WERI-Rb-1 (cell line): Measurements from ENCODE around the gene ARL17A.
"Not testable (repeated sequence)": the region's sequence is repeated elsewhere in the genome, so short reads cannot be mapped to it uniquely, and the experiment has no call there.

ENCODE experiments used
- DNase-seq: peaks from one replicate; pipeline ENCODE4 v3.0.0-alpha.2; 2020
- H3K27ac ChIP-seq: fragments of 250-450 bp; sonication (Bioruptor Pico); 2 replicates; pipeline ENCODE4 v1.5.1; 2020; ENCODE audit warnings: mild to moderate bottlenecking, moderate library complexity
- H3K27me3 ChIP-seq: fragments of 250-450 bp; sonication (Bioruptor Pico); 2 replicates; pipeline ENCODE4 v1.5.1; 2021; ENCODE audit warnings: mild to moderate bottlenecking, low read depth, moderate library complexity; ENCODE audit not compliant: insufficient read depth, severe bottlenecking
- H3K36me3 ChIP-seq: fragments of 250-450 bp; sonication (Bioruptor Pico); 2 replicates; pipeline ENCODE4 v1.5.1; 2020; ENCODE audit warnings: mild to moderate bottlenecking, moderate library complexity
- H3K4me3 ChIP-seq: 2 replicates; pipeline ENCODE4 v1.5.1; 2011; ENCODE audit warnings: low read depth, mild to moderate bottlenecking, control low read depth, low read length
- H3K9me3 ChIP-seq: fragments of 250-450 bp; sonication (Bioruptor Pico); 2 replicates; pipeline ENCODE4 v1.5.1; 2021; ENCODE audit warnings: mild to moderate bottlenecking, moderate library complexity; ENCODE audit not compliant: severe bottlenecking

The ARL17A gene

DNA sequence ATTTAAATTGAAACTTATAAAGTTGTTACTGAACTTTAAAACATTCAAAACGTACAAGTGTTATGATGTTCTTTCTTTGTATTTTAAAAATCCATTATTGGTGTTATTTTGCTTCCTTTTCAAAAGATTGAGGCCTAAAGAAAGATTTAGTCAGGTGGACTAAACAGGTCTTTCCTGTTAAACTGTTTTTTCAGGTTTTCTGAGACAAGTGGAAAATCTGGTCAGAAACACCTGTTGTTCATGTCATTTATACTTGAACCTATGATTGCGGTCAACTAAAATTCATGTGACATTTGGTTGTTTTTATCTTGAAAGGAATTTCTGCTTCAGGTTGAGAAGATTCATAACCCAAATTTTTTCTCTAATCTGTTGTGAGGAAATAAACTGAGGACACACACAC is 98.2 kb downstream of the ARL17A start:
- H3K9me3 ChIP-seq, DNase-seq, H3K36me3 ChIP-seq, H3K4me3 ChIP-seq, H3K27ac ChIP-seq, H3K27me3 ChIP-seq: not testable (repeated sequence)

DNA sequence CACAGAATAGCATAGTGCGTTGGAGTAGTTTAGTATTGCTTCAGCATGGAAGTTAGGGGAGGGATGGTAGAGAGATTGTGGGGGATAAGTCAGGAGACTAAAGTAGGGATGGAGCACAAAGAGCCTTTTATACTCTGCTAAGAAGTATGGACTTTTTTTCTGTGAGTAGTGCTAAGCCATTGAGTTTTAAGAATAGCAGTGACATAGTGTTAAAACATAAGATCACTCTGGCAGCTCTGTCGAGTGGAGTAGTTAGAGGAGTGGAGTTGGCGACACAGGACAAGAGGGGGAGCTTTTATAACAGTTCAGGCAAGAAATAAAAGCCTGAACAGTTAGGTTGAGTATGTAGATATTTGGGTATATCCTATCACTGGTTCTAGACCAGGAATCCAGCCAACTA is 100.7 kb downstream of the ARL17A start:
- H3K36me3 ChIP-seq, H3K27me3 ChIP-seq, DNase-seq, H3K4me3 ChIP-seq, H3K9me3 ChIP-seq, H3K27ac ChIP-seq: not testable (repeated sequence)

DNA sequence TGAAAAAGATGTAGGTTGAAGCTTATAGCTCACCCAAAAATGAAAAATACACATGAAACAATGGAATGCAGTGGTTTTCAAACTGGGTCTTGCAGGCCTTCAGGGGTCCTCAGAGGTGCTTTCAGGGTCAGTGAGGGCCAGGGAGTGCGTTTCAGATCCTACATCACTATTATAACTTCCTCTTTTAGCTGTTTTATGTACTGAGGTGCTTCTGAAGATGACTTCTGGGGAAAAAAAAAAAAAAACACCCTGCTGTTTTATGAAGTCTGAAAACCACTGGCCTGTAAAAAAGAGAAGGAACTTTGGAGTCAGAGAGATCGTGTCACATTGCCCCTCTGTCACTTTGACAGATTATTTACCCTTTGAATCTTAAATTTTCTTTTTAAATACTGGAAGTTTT is 103.9 kb downstream of the ARL17A start:
- H3K27me3 ChIP-seq, DNase-seq, H3K27ac ChIP-seq: not testable (repeated sequence)

DNA sequence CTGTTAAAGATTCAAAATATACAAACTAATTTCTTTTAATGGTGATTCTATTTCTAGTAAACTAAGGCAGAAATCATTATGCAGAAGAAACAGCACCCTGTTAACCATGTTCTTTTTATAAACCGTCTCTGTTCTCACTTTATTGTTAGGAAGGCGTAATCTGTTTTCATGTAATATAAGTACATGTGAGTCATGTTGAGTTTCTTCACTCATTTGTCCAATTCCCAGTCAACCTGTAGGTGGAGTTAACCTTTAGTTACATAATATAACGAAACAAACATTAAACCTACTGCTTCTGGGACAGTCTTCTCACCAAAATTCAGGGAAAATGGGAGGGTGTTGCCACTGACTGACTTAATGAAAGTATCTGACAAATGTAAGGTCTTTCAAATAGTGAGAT is 105.0 kb downstream of the ARL17A start:
- H3K4me3 ChIP-seq, DNase-seq, H3K9me3 ChIP-seq, H3K27me3 ChIP-seq, H3K36me3 ChIP-seq, H3K27ac ChIP-seq: not testable (repeated sequence)

More for the DNA sequence above, 103.9 kb downstream of the ARL17A start:
- H3K4me3 ChIP-seq, H3K36me3 ChIP-seq, H3K9me3 ChIP-seq: not testable (repeated sequence)

DNA sequence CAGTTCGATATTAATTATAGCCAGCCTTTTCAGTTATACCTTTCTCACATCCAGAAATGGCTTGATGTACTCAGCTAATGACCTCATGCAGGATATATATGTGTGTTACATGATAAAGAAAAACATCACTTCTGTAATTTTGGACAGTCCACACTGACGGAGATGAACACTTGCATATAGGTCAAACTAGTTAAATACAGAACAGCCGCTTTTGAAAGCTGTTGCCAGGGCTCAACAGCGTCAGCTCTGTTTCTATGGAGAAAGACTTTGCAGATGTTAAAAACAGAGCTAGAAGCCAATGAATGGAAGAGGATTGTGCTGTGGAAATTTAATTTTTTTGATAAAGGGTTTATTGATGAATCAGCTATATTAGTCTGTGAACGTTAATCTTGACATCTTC is 111.9 kb downstream of the ARL17A start:
- DNase-seq, H3K27me3 ChIP-seq, H3K9me3 ChIP-seq, H3K4me3 ChIP-seq, H3K36me3 ChIP-seq, H3K27ac ChIP-seq: not testable (repeated sequence)
